Nephron (organoid): Measurements from ENCODE around the gene CCNY.

ENCODE experiments used
- H3K27ac Mint-ChIP-seq, 3 experiments: 2 replicates each; pipeline ENCODE4 v1.8.0; 2020; ENCODE audit warnings: mixed read lengths in 3 of 3, mild to moderate bottlenecking in 2 of 3, moderate library complexity in 1 of 3
- H3K27me3 Mint-ChIP-seq: 2 replicates; pipeline ENCODE4 v1.8.0; 2021; ENCODE audit warnings: low read depth, mild to moderate bottlenecking, moderate library complexity, mixed read lengths
- H3K36me3 Mint-ChIP-seq: 2 replicates; pipeline ENCODE4 v1.8.0; 2020; ENCODE audit warnings: low read depth, mixed read lengths
- H3K4me1 Mint-ChIP-seq: 2 replicates; pipeline ENCODE4 v1.8.0; 2020; ENCODE audit warnings: mixed read lengths
- H3K4me3 Mint-ChIP-seq, 3 experiments: 2 replicates each; pipeline ENCODE4 v1.8.0; 2020; ENCODE audit warnings: mild to moderate bottlenecking in 3 of 3, mixed read lengths in 3 of 3, moderate library complexity in 2 of 3
- H3K9me3 Mint-ChIP-seq: 2 replicates; pipeline ENCODE4 v1.8.0; 2020; ENCODE audit warnings: mixed read lengths
- CTCF ChIP-seq, 3 experiments: fragments of 200-600 bp; sonication (generic); IDR thresholded peaks; one replicate each; pipeline ENCODE4 v1.5.0; 2021; ENCODE audit warnings: antibody characterized with exemption in 3 of 3; ENCODE audit not compliant: unreplicated experiment in 3 of 3

Gene CCNY

GRCh38 chr10:35471435-35471834 is 135.1 kb downstream of the CCNY start:
- TF ChIP-seq CTCF (IDR thresholded peaks at IDR 0.05; ENCODE audit: unreplicated experiment in 3 of 3) = no peak
- peaks cover 12% of the 10 kb centered on the region for H3K36me3 Mint-ChIP-seq
- H3K27me3 Mint-ChIP-seq = no peaks in the 10 kb centered on the region
- H3K4me1 Mint-ChIP-seq = peaks cover 53% of the 10 kb centered on the region
- H3K9me3 Mint-ChIP-seq = peaks cover 7% of the 10 kb centered on the region
- no peak overlapping the region for H3K4me3 Mint-ChIP-seq
- H3K27ac Mint-ChIP-seq = peak overlapping the region in 1 of 3 experiments; percentile 37

GRCh38 chr10:35480142-35480541 is 143.8 kb downstream of the CCNY start:
- no peak overlapping the region for H3K4me3 Mint-ChIP-seq
- H3K4me1 Mint-ChIP-seq = peaks cover 25% of the 10 kb centered on the region
- H3K27me3 Mint-ChIP-seq = no peaks in the 10 kb centered on the region
- peaks cover 7% of the 10 kb centered on the region for H3K9me3 Mint-ChIP-seq
- H3K27ac Mint-ChIP-seq = no peak overlapping the region
- TF ChIP-seq CTCF (IDR thresholded peaks at IDR 0.05; ENCODE audit: unreplicated experiment in 3 of 3) = no peak
- peaks cover 15% of the 10 kb centered on the region for H3K36me3 Mint-ChIP-seq

GRCh38 chr10:35481413-35481812 is 145.1 kb downstream of the CCNY start:
- no peak for TF ChIP-seq CTCF (IDR thresholded peaks at IDR 0.05; ENCODE audit: unreplicated experiment in 3 of 3)
- no peak overlapping the region for H3K27ac Mint-ChIP-seq
- peaks cover 27% of the 10 kb centered on the region for H3K4me1 Mint-ChIP-seq
- H3K9me3 Mint-ChIP-seq = peaks cover 4% of the 10 kb centered on the region
- no peak overlapping the region for H3K4me3 Mint-ChIP-seq
- peaks cover 19% of the 10 kb centered on the region for H3K36me3 Mint-ChIP-seq
- no peaks in the 10 kb centered on the region for H3K27me3 Mint-ChIP-seq

- H3K27ac Mint-ChIP-seq = peak overlapping the region in 1 of 3 experiments; percentile 3
- no peak for TF ChIP-seq CTCF (IDR thresholded peaks at IDR 0.05; ENCODE audit: unreplicated experiment in 3 of 3)
- peaks cover 38% of the 10 kb centered on the region for H3K36me3 Mint-ChIP-seq
- no peak overlapping the region for H3K4me3 Mint-ChIP-seq
- H3K27me3 Mint-ChIP-seq = no peaks in the 10 kb centered on the region
- no peaks in the 10 kb centered on the region for H3K9me3 Mint-ChIP-seq
- H3K4me1 Mint-ChIP-seq = peaks cover 33% of the 10 kb centered on the region
Measured at GRCh38 chr10:35486297-35486990, 150.1 kb downstream of the CCNY start.

- Mint-ChIP-seq H3K4me1 (peaks cover 30% of the 10 kb centered on the region), H3K27me3 (no peaks in the 10 kb centered on the region), H3K36me3 (peaks cover 44% of the 10 kb centered on the region), H3K27ac (peak overlapping the region in 2 of 3 experiments; percentile 4 to 45), H3K4me3 (no peak overlapping the region), H3K9me3 (no peaks in the 10 kb centered on the region)
- no peak for TF ChIP-seq CTCF (IDR thresholded peaks at IDR 0.05; ENCODE audit: unreplicated experiment in 3 of 3)
Measured at GRCh38 chr10:35487336-35488034, 151.2 kb downstream of the CCNY start.
